Endodermal cell (in vitro differentiated cells): ENCODE results near the gene ZFAND5. TPM values are rescaled to one million over a fixed set of nuclear protein-coding genes. Genes with fewer than 3 reads are reported as not detected.

Experiments
- DNase-seq: peaks from one replicate; pipeline ENCODE4 v3.0.0-alpha.2; 2017
- H3K27ac ChIP-seq: 2 replicates; pipeline ENCODE4 v1.5.1; 2013; ENCODE audit warnings: mild to moderate bottlenecking, low read depth, low read length, moderate library complexity
- H3K27me3 ChIP-seq: 2 replicates; pipeline ENCODE4 v1.6.1; 2013; ENCODE audit warnings: mild to moderate bottlenecking, low read length, moderate library complexity; ENCODE audit not compliant: insufficient read depth, control insufficient read depth, poor library complexity, severe bottlenecking
- H3K36me3 ChIP-seq: 2 replicates; pipeline ENCODE4 v1.7.0; 2013; ENCODE audit warnings: mild to moderate bottlenecking, low read length, moderate library complexity; ENCODE audit not compliant: control insufficient read depth, insufficient read depth
- H3K4me1 ChIP-seq: one replicate; pipeline ENCODE4 v1.7.0; 2013; ENCODE audit warnings: low read length; ENCODE audit not compliant: control insufficient read depth, insufficient read depth
- H3K4me3 ChIP-seq: 2 replicates; pipeline ENCODE4 v1.5.1; 2013; ENCODE audit warnings: mild to moderate bottlenecking, low read length, moderate library complexity
- H3K9ac ChIP-seq: 2 replicates; pipeline ENCODE4 v1.6.1; 2013; ENCODE audit warnings: mild to moderate bottlenecking, low read length, moderate library complexity; ENCODE audit not compliant: poor library complexity, severe bottlenecking; ENCODE audit errors: extremely low read depth
- H3K9me3 ChIP-seq: 2 replicates; pipeline ENCODE4 v1.6.1; 2013; ENCODE audit warnings: mild to moderate bottlenecking, low read length, moderate library complexity; ENCODE audit not compliant: control insufficient read depth
- H3K27ac Mint-ChIP-seq: 2 replicates; pipeline ENCODE4 v1.8.0; 2020; ENCODE audit warnings: mixed read lengths
- H3K27me3 Mint-ChIP-seq: 2 replicates; pipeline ENCODE4 v1.8.0; 2021; ENCODE audit warnings: mild to moderate bottlenecking, mixed read lengths; ENCODE audit not compliant: insufficient read depth
- H3K36me3 Mint-ChIP-seq: 2 replicates; pipeline ENCODE4 v1.8.0; 2020; ENCODE audit warnings: low read depth, mixed read lengths
- H3K4me1 Mint-ChIP-seq: 2 replicates; pipeline ENCODE4 v1.8.0; 2020; ENCODE audit warnings: mixed read lengths
- H3K4me3 Mint-ChIP-seq: 2 replicates; pipeline ENCODE4 v1.8.0; 2020; ENCODE audit warnings: mild to moderate bottlenecking, moderate library complexity, mixed read lengths
- H3K9me3 Mint-ChIP-seq: 2 replicates; pipeline ENCODE4 v1.8.0; 2020; ENCODE audit warnings: mild to moderate bottlenecking, mixed read lengths
- WGBS, 2 experiments: methylation state at CpG; one replicate each; pipeline versions ENCODE4 v1.1.5 to v1.1.7; 2013; ENCODE audit warnings: missing lambda C conversion rate in 2 of 2, mixed read lengths in 1 of 2; ENCODE audit not compliant: insufficient coverage in 1 of 2, insufficient read length in 1 of 2; 5-methylcytosine and 5-hydroxymethylcytosine counted together
- total RNA-seq, 2 donors: library from RNA; stranded (reverse); fragmentation: NEBNext Ultra II Directional in 1 of 2; extraction: Animal tissue kit (Norgen Biotek cat#: 25700) in 1 of 2; gene quantifications; 2 replicates in 1 of 2; 3 replicates in 1 of 2; pipeline ENCODE4 v1.2.1, GENCODE V29; 2021
- TF ChIP-seq, protein P1 (sequence below): fragments of 200-600 bp; sonication (generic); conservative IDR thresholded peaks from 2 replicates; pipeline ENCODE4 v1.5.0; 2021; ENCODE audit warnings: antibody characterized with exemption, mild to moderate bottlenecking

Gene ZFAND5
- total RNA-seq, 2 donors from 2014 or later, result 121 to 137 TPM

DNA sequence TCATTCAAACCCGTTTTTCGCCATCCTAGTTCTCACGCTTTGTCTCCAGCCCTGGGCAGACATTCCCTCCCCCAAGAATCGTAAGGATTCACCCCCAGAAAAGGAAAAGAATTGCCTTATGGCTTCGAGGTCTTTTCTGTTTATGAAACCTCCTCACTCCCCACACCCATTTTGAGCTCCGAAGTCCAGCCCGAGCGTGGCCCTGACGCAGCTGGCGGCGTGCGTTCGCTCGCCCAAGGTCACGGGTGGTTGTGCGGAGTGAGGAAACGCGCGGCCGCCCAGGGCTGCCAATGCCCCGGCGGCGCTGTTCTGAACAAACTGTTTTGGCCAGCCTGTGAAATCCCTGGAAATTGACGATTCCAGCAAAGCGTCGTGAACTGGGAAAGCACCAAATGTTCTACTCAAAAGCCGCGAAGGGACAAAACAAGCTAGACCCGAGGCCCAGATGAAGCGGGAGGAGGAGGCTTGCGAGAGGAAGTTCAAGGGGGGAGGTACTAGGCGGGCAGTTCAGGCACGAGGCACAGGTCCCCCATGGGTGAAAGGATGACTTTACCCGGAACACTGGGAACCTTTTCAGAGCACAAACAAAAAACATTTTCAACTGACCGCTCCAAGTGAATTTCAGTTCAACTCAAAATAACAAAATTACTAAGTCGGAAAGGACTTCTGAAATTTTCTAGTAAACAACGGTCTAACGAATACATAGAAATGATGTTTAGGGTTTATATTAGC lies 683 bp upstream of the ZFAND5 start:
- Histone ChIP-seq H3K9me3 (no peaks in the 10 kb centered on the region), H3K27ac (peak overlapping the region; percentile 99), H3K36me3 (peaks cover 22% of the 10 kb centered on the region), H3K4me1 (peaks cover 10% of the 10 kb centered on the region), H3K9ac (peak overlapping the region; percentile 86), H3K4me3 (peak overlapping the region; percentile 89), H3K27me3 (no peaks in the 10 kb centered on the region)
- H3K27ac Mint-ChIP-seq, result peak overlapping the region; percentile 98
- TF ChIP-seq, protein P1, sequence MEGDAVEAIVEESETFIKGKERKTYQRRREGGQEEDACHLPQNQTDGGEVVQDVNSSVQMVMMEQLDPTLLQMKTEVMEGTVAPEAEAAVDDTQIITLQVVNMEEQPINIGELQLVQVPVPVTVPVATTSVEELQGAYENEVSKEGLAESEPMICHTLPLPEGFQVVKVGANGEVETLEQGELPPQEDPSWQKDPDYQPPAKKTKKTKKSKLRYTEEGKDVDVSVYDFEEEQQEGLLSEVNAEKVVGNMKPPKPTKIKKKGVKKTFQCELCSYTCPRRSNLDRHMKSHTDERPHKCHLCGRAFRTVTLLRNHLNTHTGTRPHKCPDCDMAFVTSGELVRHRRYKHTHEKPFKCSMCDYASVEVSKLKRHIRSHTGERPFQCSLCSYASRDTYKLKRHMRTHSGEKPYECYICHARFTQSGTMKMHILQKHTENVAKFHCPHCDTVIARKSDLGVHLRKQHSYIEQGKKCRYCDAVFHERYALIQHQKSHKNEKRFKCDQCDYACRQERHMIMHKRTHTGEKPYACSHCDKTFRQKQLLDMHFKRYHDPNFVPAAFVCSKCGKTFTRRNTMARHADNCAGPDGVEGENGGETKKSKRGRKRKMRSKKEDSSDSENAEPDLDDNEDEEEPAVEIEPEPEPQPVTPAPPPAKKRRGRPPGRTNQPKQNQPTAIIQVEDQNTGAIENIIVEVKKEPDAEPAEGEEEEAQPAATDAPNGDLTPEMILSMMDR, result peak; percentile 41
- 5 to 7% methylated on average over 23 to 38 of the region's 38 CpGs for WGBS, 2 experiments
- H3K27me3 Mint-ChIP-seq, result no peaks in the 10 kb centered on the region
- peaks cover 20% of the 10 kb centered on the region for H3K36me3 Mint-ChIP-seq
- no peaks in the 10 kb centered on the region for H3K9me3 Mint-ChIP-seq
- peak overlapping the region; percentile 89 for H3K4me3 Mint-ChIP-seq
- H3K4me1 Mint-ChIP-seq, result peaks cover 34% of the 10 kb centered on the region
- DNase-seq, result peak; percentile 87

DNA sequence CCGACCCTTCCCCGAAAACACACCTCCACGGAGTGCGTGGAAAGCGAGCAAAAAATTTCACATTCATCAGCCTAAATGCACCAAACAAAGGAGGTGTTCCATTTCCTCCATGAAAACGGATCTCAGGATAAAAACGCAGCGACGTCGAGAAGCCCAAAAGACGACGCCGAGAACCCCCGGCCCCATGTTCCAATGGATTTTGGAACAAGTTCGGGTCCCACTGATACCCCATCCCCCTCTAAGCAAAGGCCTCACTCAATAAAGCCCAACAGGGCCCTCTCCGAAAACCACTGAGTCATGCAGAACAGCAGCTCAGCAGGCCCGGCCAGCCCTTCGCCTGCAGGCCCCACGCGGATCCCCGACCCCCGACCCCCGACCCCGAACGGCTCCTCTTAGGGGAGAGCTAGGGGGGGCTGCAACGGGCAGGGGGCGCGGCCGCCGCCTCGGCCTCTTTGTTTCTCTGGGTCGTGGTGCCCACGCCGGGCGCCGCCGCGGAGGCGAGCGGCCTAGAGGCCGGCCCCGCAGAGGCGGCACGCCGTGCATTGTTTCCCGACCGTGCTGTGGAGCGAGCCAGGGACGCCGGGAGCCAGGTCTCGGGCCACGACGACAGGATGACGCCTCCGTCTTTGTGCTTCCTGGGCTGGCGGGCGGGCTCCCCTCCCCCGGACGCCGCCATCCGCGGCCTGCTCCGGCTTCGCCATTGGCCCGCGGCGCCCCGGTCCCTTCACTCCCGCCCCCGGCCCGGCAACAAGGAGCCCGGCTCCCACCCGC lies 915 bp downstream of the ZFAND5 start:
- Histone ChIP-seq H3K4me3 (peak overlapping the region; percentile 100), H3K9ac (peak overlapping the region; percentile 98), H3K27me3 (no peaks in the 10 kb centered on the region), H3K27ac (peak overlapping the region; percentile 99), H3K4me1 (peaks cover 10% of the 10 kb centered on the region), H3K36me3 (peaks cover 38% of the 10 kb centered on the region), H3K9me3 (no peaks in the 10 kb centered on the region)
- peaks cover 36% of the 10 kb centered on the region for H3K36me3 Mint-ChIP-seq
- H3K4me1 Mint-ChIP-seq, result peaks cover 37% of the 10 kb centered on the region
- H3K27ac Mint-ChIP-seq, result peak overlapping the region; percentile 99
- TF ChIP-seq, protein P1, result no peak
- no peaks in the 10 kb centered on the region for H3K9me3 Mint-ChIP-seq
- 0% methylated on average over 31 to 72 of the region's 73 CpGs for WGBS, 2 experiments
- H3K27me3 Mint-ChIP-seq, result no peaks in the 10 kb centered on the region
- H3K4me3 Mint-ChIP-seq, result peak overlapping the region; percentile 89
- peak; percentile 68 for DNase-seq

DNA sequence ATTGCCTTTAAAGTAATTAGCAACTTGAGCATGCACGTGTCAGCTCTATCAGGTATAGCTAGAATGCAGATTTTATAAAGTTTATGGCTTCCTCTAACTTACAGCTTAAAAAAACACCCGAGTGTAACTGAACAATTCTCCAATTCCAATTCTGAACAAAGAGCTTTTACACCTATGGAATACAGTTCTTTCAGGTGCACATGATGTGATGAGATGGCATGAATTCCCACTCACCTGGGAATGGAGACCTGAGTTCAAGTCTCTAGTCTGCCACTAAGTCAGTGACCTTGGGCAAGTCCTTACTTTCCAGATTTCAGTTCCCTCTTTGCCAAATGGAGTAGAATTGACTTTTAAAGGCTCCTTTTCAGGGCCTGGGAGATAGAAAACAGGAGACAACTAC lies 1.8 kb downstream of the ZFAND5 start:
- DNase-seq, result no peak
- Mint-ChIP-seq H3K4me3 (peak overlapping the region; percentile 89), H3K36me3 (peaks cover 44% of the 10 kb centered on the region), H3K4me1 (peaks cover 42% of the 10 kb centered on the region), H3K9me3 (no peaks in the 10 kb centered on the region), H3K27me3 (no peaks in the 10 kb centered on the region), H3K27ac (peak overlapping the region; percentile 99)
- no peaks in the 10 kb centered on the region for H3K27me3 ChIP-seq
- H3K4me3 ChIP-seq, result peak overlapping the region; percentile 100
- no peaks in the 10 kb centered on the region for H3K9me3 ChIP-seq
- TF ChIP-seq, protein P1, result no peak
- H3K9ac ChIP-seq, result peak overlapping the region; percentile 98
- peaks cover 46% of the 10 kb centered on the region for H3K36me3 ChIP-seq
- peak overlapping the region; percentile 99 for H3K27ac ChIP-seq
- 0% methylated on average over 1 to 2 of the region's 2 CpGs for WGBS, 2 experiments
- peaks cover 15% of the 10 kb centered on the region for H3K4me1 ChIP-seq
